Activated effector memory CD4-positive, alpha-beta T cell treated with Interleukin-2 at 50 U/mL for 16 hours (primary cell): Measurements from ENCODE around the gene ACKR4.
"Not testable (repeated sequence)": the region's sequence is repeated elsewhere in the genome, so short reads cannot be mapped to it uniquely, and the experiment has no call there.

Experiments used
- DNase-seq: peaks from one replicate; pipeline ENCODE4 v3.0.0-alpha.2; 2020

Gene ACKR4

GRCh38 chr3:132595014-132595413, 2.1 kb upstream of the ACKR4 start:
- DNase-seq: no peak

DNA sequence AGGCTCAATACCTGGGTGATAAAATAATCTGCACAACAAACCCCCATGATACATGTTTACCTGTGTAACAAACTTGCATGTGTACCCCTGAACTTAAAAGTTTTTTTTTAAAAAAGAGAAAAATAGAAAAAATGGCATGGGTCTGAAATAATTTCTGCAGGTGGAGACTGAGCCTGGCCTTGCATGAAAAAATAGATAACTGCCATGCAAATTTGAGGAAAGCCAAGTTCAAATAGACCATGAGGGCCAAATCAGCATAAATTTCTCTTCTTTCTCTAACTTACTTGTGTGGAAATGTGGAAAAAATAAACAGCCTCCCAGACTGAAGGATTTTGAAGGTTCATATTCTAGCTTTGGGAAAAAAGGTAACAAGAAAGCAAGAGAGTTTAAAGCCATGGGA, 744 bp upstream of the ACKR4 start:
- no peak for DNase-seq

DNA sequence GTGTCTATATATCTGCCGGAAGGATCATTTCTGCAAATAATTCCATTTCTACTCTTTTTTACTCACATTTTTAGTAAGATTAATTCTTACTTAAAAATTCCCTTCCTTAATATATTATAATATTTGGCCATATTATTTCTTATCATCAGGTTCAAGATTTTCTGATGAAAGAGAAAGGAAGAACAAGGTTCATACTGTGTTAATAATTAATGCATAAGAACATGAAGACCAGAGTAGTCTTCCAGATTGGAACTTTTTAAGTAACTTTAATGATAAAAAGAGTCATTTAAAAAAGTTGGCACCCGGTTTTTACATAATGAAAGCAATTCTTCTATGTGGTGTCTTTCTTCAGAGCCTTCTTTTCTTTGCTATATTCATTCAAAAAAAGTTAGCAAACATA, 590 bp downstream of the ACKR4 start:
- DNase-seq: no peak

DNA sequence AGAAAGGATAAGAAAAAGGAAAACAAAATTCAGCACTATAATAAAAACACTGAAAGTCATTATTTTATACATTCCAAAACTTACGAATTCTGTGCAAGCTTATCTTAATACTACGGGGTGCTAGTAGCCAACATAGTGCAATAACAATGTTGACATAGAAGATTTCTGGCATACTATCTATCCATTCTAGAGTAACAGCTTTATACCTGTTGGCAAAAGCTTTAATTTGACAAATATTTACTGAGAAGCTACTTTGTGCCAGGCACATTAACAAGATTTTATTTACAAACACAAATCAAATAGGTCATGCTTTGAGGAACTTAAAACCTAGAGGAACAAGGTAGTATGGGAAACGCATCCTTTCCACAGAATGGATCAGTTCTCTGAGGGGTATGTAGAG, 1.1 kb downstream of the ACKR4 start:
- no peak for DNase-seq

- not testable (repeated sequence) for DNase-seq
Observed at GRCh38 chr3:132600614-132601013, 3.5 kb downstream of the ACKR4 start.

GRCh38 chr3:132605374-132605792, 8.3 kb downstream of the ACKR4 start:
- no peak for DNase-seq

- no peak for DNase-seq
Observed at GRCh38 chr3:132606085-132606484, 9.0 kb downstream of the ACKR4 start.

DNA sequence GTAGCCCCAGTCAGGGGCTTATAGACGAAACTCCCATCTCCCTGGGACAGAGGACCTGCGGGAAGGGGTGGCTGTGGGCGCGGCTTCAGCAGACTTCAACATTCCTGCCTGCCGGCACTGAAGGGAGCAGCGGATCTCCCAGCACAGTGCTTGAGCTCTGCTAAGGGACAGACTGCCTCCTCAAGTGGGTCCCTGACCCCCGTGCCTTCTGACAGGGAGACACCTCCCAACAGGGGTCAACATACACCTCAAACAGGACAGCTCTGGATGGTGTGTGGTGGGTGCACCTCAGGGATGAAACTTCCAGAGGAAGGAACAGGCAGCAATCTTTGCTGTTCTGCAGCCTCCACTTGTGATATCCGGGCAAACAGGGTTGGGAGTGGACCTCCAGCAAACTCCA, 9.6 kb downstream of the ACKR4 start:
- DNase-seq: not testable (repeated sequence)

DNA sequence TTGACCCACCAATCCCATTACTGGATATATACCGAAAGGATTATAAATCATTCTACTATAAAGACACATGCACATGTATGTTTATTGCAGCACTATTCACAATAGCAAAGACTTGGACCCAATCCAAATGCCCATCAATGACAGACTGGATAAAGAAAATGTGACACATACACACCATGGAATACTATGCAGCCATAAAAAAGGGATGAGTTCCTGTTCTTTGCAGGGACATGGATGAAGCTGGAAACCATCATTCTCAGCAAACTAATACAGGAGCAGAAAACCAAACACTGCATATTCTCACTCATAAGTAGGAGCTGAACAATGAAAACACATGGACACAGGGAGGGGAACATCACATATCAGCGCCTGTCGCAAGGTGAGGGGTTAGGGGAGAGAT, 18.2 kb downstream of the ACKR4 start:
- DNase-seq: not testable (repeated sequence)

- no peak for DNase-seq
Observed at GRCh38 chr3:132615881-132616280, 18.8 kb downstream of the ACKR4 start.

GRCh38 chr3:132616780-132617179, 19.7 kb downstream of the ACKR4 start:
- no peak for DNase-seq

DNA sequence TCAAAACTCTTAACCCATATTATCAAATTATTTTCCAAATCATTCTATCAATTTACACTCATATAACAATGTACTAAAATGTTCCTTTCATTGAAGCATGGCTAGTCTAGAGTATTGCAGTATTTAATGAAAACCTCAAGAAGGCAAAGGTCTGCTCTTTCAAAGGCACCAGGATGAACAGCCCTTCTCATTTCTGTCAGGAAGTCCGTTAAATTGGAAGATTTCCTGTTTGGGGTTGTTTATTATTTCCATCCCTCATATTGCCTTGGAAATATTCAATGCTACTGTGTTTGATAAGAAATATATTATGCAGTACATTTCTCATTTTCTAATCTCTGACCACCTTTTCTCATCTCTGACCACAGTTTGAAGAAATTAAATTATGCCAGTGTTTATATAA, 25.1 kb downstream of the ACKR4 start:
- DNase-seq: no peak

DNA sequence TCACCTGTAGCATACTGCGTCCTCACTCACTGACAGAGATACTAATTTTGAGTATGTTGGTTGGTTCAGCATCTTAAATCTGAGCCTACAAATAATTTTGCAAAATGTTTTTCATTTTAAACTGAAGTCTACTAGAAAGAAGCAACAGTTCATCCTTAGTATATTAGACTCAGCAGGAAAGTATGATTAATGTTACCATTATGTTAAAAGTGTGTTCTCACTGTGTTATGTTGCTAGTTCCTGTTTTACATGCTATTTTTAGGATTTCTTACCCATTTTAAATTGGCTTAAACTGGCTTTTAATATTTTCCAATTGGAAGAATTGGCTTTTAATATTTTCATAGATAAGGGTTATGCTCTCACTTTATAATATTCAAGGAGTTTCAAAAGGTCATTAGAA, 25.7 kb downstream of the ACKR4 start:
- DNase-seq: no peak

DNA sequence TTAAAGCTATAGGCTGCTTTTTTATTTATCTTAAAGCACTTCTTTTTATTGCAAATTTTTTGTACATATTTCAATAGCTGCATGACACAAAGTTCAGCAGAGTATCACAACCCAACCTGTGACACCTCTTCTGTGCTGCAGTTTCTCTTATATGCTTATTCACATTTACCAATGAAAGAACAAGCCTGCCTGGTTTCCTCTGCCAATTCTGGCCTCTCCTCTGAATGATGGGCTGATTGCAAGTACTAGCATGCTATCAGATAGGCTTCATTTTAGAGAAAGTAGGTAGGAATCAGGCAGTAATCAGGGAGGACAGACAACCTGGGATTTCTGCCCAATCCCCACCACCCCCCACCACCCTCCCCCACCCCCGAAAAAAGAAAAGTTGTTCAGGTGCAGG, 26.6 kb downstream of the ACKR4 start:
- DNase-seq: no peak

- no peak for DNase-seq
Observed at GRCh38 chr3:132624790-132625189, 27.7 kb downstream of the ACKR4 start.

- DNase-seq: no peak
Observed at GRCh38 chr3:132625613-132626012, 28.5 kb downstream of the ACKR4 start.

GRCh38 chr3:132626955-132627354, 29.9 kb downstream of the ACKR4 start:
- DNase-seq: no peak

DNA sequence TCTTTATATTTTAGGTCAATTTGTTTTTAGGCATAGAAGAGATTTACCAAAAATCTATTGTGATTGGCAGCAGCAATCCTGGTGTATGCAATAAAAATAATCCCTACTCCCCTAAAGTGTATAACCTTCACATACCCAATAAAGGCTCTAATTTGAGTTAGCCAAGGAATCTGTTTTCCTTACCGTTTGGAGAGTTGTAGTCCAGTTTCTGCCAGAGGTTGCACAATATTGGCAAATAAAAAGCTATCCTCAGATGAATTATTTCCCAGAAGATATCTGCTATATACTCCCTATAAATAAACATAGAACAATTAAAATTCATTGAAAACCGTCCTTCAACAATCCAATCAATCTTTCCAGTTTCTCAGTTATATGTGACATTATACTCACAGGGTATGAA, 31.1 kb downstream of the ACKR4 start:
- DNase-seq: no peak

- DNase-seq: no peak
Observed at GRCh38 chr3:132629928-132630327, 32.9 kb downstream of the ACKR4 start.

DNA sequence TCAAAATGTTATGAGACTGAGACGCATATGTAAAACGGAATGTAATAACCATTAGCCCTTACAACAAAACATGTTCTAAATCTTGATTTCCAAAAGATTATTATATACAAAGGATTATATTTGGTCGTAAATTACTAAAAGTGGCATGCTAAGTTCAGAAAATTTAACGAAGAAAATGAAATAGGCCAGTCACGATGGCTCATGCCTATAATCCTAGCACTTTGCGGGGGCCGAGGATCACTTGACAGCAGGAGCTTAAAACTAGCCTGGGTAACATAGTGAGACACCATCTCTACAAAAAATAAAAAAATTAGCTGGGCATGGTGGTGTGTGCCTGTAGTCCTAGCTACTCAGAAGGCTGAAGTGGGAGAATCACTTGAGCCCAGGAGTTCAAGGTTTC, 33.5 kb downstream of the ACKR4 start:
- DNase-seq: no peak

DNA sequence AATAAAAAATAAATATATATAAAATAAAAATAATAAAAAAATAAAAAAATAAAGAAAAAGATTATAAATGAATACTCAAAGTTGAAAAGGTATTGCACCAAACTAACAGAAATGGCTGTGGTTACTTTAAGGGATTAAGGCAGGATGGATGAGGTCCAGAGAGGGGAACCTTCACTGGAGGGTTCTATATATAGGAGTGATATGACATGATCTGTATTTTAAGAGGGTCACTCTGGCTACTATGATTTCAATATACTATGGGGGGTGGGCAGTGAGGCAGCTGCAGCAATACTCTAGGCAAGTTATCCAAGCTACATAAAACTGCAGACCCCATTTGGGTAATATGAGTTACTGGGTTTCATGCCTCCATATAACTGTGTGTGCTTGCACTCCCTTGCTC, 38.0 kb downstream of the ACKR4 start:
- no peak for DNase-seq

- DNase-seq: no peak
Observed at GRCh38 chr3:132637590-132637989, 40.5 kb downstream of the ACKR4 start.

DNA sequence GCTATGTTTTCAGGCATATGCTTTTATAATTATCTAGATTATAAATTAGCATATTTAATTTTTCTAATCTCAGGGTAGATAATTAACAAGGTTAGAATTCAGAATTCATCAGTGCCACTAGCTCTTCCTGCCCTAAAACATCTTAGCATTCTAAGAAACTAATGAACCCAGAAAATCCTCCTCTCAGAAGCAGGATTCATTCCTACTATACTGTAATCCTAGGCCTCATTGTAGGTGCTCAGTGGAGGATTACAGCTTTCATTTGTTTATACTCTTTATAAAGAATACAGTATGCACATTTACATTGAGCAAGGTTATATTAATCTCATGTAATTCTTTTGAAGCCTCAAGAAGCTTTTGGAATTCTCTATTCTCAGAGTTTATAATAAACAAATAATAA, 41.6 kb downstream of the ACKR4 start:
- DNase-seq: no peak

GRCh38 chr3:132641427-132641826, 44.4 kb downstream of the ACKR4 start:
- not testable (repeated sequence) for DNase-seq

GRCh38 chr3:132641837-132642538, 44.9 kb downstream of the ACKR4 start:
- DNase-seq: no peak

- no peak for DNase-seq
Observed at GRCh38 chr3:132642539-132642847, 45.4 kb downstream of the ACKR4 start.
